Neural cell (in vitro differentiated cells): ENCODE data around the gene DLG2. TPM values are rescaled to one million over a fixed set of nuclear protein-coding genes. Genes with fewer than 3 reads are reported as not detected.

Source experiments
- H2AFZ ChIP-seq: fragments of 200-600, 300-800 bp; sonication (generic), shearing (Covaris generic); 2 replicates; pipeline ENCODE4 v1.6.0; 2014; ENCODE audit warnings: low read depth, mild to moderate bottlenecking, antibody characterized with exemption, low read length, moderate library complexity
- H3F3A ChIP-seq: fragments of 200-600 bp; shearing (Covaris generic); 2 replicates; pipeline ENCODE4 v1.6.1; 2016; ENCODE audit warnings: mild to moderate bottlenecking, moderate library complexity, mixed read lengths, antibody characterized with exemption, low read length; ENCODE audit not compliant: insufficient read depth, poor library complexity, severe bottlenecking
- H3K27ac ChIP-seq: fragments of 200-600, 300-800 bp; sonication (generic), shearing (Covaris generic); 2 replicates; pipeline ENCODE4 v1.5.1; 2014; ENCODE audit warnings: mild to moderate bottlenecking, low read length, moderate library complexity
- H3K27me3 ChIP-seq: fragments of 300-800, 200-600 bp; sonication (generic), shearing (Covaris generic); 2 replicates; pipeline ENCODE4 v1.6.0; 2014; ENCODE audit warnings: mild to moderate bottlenecking, low read depth, low read length, moderate library complexity; ENCODE audit not compliant: insufficient read depth
- H3K36me3 ChIP-seq: fragments of 300-800, 200-600 bp; sonication (generic), shearing (Covaris generic); 2 replicates; pipeline ENCODE4 v1.5.1; 2014; ENCODE audit warnings: mild to moderate bottlenecking, antibody characterized with exemption, low read length, moderate library complexity; ENCODE audit not compliant: insufficient read depth
- H3K4me2 ChIP-seq: fragments of 300-800, 200-600 bp; sonication (generic), shearing (Covaris generic); 2 replicates; pipeline ENCODE4 v1.6.0; 2014; ENCODE audit warnings: mild to moderate bottlenecking, low read length
- H3K4me3 ChIP-seq: fragments of 300-800, 200-600 bp; sonication (generic), shearing (Covaris generic); 2 replicates; pipeline ENCODE4 v1.5.1; 2014; ENCODE audit warnings: mild to moderate bottlenecking, low read length, moderate library complexity
- H3K79me2 ChIP-seq: fragments of 200-600 bp; shearing (Covaris generic); replicated peaks from 2 replicates; pipeline ENCODE4 v1.6.0; 2014; ENCODE audit warnings: mild to moderate bottlenecking, low read length, moderate library complexity; ENCODE audit not compliant: insufficient read depth
- H3K9ac ChIP-seq: fragments of 300-800, 200-600 bp; sonication (generic), shearing (Covaris generic); 2 replicates; pipeline ENCODE4 v1.6.1; 2016; ENCODE audit warnings: mild to moderate bottlenecking, low read length, mixed read lengths
- H3K9me2 ChIP-seq: fragments of 200-600 bp; shearing (Covaris generic); 2 replicates; pipeline ENCODE4 v1.6.1; 2016; ENCODE audit warnings: mild to moderate bottlenecking, low read length, mixed read lengths; ENCODE audit not compliant: insufficient read depth
- H3K9me3 ChIP-seq: fragments of 200-600, 300-800 bp; sonication (generic), shearing (Covaris generic); 2 replicates; pipeline ENCODE4 v1.6.1; 2016; ENCODE audit warnings: mild to moderate bottlenecking, mixed run types, low read length, moderate library complexity, mixed read lengths
- H4K20me1 ChIP-seq: fragments of 200-600 bp; shearing (Covaris generic); 2 replicates; pipeline ENCODE4 v1.6.1; 2016; ENCODE audit warnings: mild to moderate bottlenecking, mixed run types; ENCODE audit not compliant: insufficient read depth
- CTCF ChIP-seq: fragments of 450-650 bp; IDR thresholded peaks from 2 replicates; pipeline ENCODE4 v1.5.1; 2014; ENCODE audit warnings: antibody characterized with exemption, mild to moderate bottlenecking, moderate library complexity; ENCODE audit not compliant: poor library complexity, severe bottlenecking
- EP300 ChIP-seq: fragments of 450-650 bp; conservative IDR thresholded peaks from 2 replicates; pipeline ENCODE4 v1.6.1; 2014; ENCODE audit warnings: antibody characterized with exemption, mild to moderate bottlenecking, moderate library complexity; ENCODE audit not compliant: poor library complexity, severe bottlenecking
- EZH2 ChIP-seq: fragments of 200-600, 300-800 bp; shearing (Covaris generic), sonication (generic); IDR thresholded peaks from 2 replicates; pipeline ENCODE4 v1.6.1; 2014; ENCODE audit warnings: antibody characterized with exemption, low read length, borderline replicate concordance, mild to moderate bottlenecking; ENCODE audit not compliant: insufficient read depth, poor library complexity, severe bottlenecking
- MXI1 ChIP-seq: fragments of 450-650 bp; conservative IDR thresholded peaks from 2 replicates; pipeline ENCODE4 v1.6.1; 2014; ENCODE audit warnings: antibody characterized with exemption, mild to moderate bottlenecking; ENCODE audit not compliant: poor library complexity, severe bottlenecking
- POLR2AphosphoS5 ChIP-seq: IDR thresholded peaks from 2 replicates; pipeline ENCODE4 v1.6.1; 2012
- RAD21 ChIP-seq: fragments of 450-650 bp; conservative IDR thresholded peaks from 2 replicates; pipeline ENCODE4 v1.6.1; 2014; ENCODE audit warnings: antibody characterized with exemption, mild to moderate bottlenecking, moderate library complexity
- REST ChIP-seq: IDR thresholded peaks from 2 replicates; pipeline ENCODE4 v1.6.1; 2012; ENCODE audit warnings: borderline replicate concordance
- SMC3 ChIP-seq: fragments of 450-650 bp; conservative IDR thresholded peaks from 2 replicates; pipeline ENCODE4 v1.6.1; 2014; ENCODE audit warnings: antibody characterized with exemption, mild to moderate bottlenecking, moderate library complexity; ENCODE audit not compliant: poor library complexity
- TAF1 ChIP-seq: IDR thresholded peaks from 2 replicates; pipeline ENCODE4 v1.6.1; 2012; ENCODE audit warnings: low read depth
- polyA plus RNA-seq: library from polyadenylated mRNA; depleted of rRNA; stranded (reverse); fragments of >200 nt; gene quantifications from 2 replicates; pipeline ENCODE4 v1.2.3, GENCODE V29; 2014

DLG2 gene
- polyA plus RNA-seq, 1 donor from 2014 or later: 179 TPM

GRCh38 chr11:83676056-83676601 lies 1951.0 kb downstream of the DLG2 start:
- H2AFZ ChIP-seq: no peak overlapping the region

More at GRCh38 chr11:83676056-83676601, 1951.0 kb downstream of the DLG2 start:
- no peaks in the 10 kb centered on the region for H3K9me3 ChIP-seq
- peaks cover 99% of the 10 kb centered on the region for H3K79me2 ChIP-seq
- H4K20me1 ChIP-seq: no peaks in the 10 kb centered on the region
- TF ChIP-seq SMC3: no peak
- no peak for TF ChIP-seq REST
- TF ChIP-seq MXI1: no peak
- TF ChIP-seq CTCF: no peak
- no peak for TF ChIP-seq EZH2
- TF ChIP-seq TAF1: no peak
- no peak for TF ChIP-seq EP300
- no peak for TF ChIP-seq POLR2AphosphoS5
- no peak for TF ChIP-seq RAD21
- no peak overlapping the region for H3K9ac ChIP-seq
- no peaks in the 10 kb centered on the region for H3K9me2 ChIP-seq
- H3K27me3 ChIP-seq: no peaks in the 10 kb centered on the region
- no peaks in the 10 kb centered on the region for H3K36me3 ChIP-seq
- H3K4me2 ChIP-seq: peak overlapping the region; percentile 30
- no peak overlapping the region for H3K27ac ChIP-seq
- peak overlapping the region; percentile 78 for H3K4me3 ChIP-seq
- H3F3A ChIP-seq: peaks cover 9% of the 10 kb centered on the region
